ENCODE measurements around the gene C1RL.

DNA sequence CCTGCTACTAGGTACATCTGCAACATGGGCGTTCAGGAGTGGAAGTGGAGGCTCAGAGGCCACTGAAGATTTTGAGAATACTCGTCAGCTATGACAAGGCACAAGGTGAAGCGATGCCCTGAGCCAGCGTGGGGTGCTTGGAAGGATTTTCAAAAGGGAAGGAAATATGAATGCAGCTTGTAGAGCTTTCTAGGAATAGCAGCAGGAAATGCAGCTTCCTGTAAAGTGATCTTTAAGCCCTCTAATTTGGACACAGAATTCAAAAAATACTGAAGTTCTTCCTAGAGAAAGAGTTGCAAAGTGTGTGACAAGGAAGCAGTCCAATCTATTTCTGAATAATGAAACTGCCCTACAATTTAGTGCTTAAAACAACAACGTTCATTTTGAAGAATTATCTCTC lies 61.7 kb downstream of the C1RL start:
- TF ChIP-seq CTCF (IDR thresholded peaks at IDR 0.05) = no peak
- no peak for TF ChIP-seq POLR2A (IDR thresholded peaks at IDR 0.05)
- no peak for TF ChIP-seq EP300 (IDR thresholded peaks at IDR 0.05)

Measured in stomach (tissue), 4 donors.